Measurements from ENCODE around the gene FXYD3. TPM values are rescaled to one million over a fixed set of nuclear protein-coding genes. Genes with fewer than 3 reads are reported as not detected.

FXYD3 gene
- total RNA-seq, 6 donors from 2014 or later, result 94.3 to 236 (median 195) TPM

- Histone ChIP-seq H3K9me3 (no peaks in the 10 kb centered on the region), H3K4me1 (peaks cover 8 to 12% (median 9%) of the 10 kb centered on the region in 4 donors), H3K27ac (no peak overlapping the region), H3K27me3 (no peaks in the 10 kb centered on the region), H3K4me3 (no peak overlapping the region), H3K36me3 (no peaks in the 10 kb centered on the region)
- 96 to 98% methylated on average over 5 of the region's 5 CpGs for WGBS, 2 donors
- DNase-seq (no peak), ATAC-seq (ENCODE audit: low FRiP score in 2 of 2) (no peak)
- TF ChIP-seq POLR2A (IDR thresholded peaks at IDR 0.05), result no peak
Measured at GRCh38 chr19:35093430-35093829, 22.2 kb upstream of the FXYD3 start.

DNA sequence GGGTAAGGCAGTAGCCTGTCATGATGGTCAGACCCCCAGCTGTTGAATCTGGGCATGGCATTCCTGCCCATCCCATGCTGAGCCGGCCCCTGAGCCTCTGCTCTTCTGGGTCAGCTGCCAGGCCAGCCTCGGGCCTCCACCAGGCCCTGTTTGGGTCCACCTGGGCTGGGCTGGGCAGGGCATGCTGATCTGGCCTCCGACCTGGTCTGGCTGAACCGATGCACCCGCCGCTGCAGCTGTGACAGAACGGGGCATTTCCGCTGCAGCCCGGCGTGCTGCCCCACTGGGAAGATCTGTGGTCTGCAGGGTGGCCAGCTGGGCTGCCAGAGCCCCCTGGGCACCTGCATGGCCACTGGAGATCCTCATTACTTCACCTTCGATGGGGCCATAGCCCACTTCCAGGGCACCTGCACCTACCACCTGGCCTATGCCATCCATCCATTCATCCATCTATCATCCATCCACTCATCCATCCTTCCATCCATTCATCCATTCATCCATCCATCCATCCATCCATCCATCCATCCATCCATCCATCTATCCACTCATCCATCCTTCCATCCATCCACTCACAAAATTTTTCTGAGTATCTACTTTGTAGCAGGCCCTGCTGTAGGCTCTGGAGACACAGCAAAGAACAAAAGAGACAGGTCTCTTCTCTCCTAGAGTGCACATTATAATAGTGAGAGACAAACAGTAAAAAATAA lies 21.5 kb upstream of the FXYD3 start:
- ATAC-seq (ENCODE audit: low FRiP score in 2 of 2) (no peak), DNase-seq (peak in 1 of 2 donors; percentile 75)
- no peaks in the 10 kb centered on the region for H3K9me3 ChIP-seq
- TF ChIP-seq EP300 (IDR thresholded peaks at IDR 0.05), result no peak
- TF ChIP-seq, protein P1, sequence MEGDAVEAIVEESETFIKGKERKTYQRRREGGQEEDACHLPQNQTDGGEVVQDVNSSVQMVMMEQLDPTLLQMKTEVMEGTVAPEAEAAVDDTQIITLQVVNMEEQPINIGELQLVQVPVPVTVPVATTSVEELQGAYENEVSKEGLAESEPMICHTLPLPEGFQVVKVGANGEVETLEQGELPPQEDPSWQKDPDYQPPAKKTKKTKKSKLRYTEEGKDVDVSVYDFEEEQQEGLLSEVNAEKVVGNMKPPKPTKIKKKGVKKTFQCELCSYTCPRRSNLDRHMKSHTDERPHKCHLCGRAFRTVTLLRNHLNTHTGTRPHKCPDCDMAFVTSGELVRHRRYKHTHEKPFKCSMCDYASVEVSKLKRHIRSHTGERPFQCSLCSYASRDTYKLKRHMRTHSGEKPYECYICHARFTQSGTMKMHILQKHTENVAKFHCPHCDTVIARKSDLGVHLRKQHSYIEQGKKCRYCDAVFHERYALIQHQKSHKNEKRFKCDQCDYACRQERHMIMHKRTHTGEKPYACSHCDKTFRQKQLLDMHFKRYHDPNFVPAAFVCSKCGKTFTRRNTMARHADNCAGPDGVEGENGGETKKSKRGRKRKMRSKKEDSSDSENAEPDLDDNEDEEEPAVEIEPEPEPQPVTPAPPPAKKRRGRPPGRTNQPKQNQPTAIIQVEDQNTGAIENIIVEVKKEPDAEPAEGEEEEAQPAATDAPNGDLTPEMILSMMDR (IDR thresholded peaks at IDR 0.05), result no peak
- TF ChIP-seq POLR2AphosphoS5 (IDR thresholded peaks at IDR 0.05), result no peak
- no peak for TF ChIP-seq POLR2A (IDR thresholded peaks at IDR 0.05)
- no peak overlapping the region for H3K27ac ChIP-seq
- H3K4me1 ChIP-seq, result peaks cover 8 to 12% (median 9%) of the 10 kb centered on the region in 4 donors
- no peaks in the 10 kb centered on the region for H3K27me3 ChIP-seq
- H3K36me3 ChIP-seq, result no peaks in the 10 kb centered on the region
- H3K4me3 ChIP-seq, result no peak overlapping the region
- 88 to 89% methylated on average over 9 to 11 of the region's 11 CpGs for WGBS, 2 donors

- Histone ChIP-seq H3K36me3 (no peaks in the 10 kb centered on the region), H3K27me3 (no peaks in the 10 kb centered on the region), H3K9me3 (no peaks in the 10 kb centered on the region), H3K4me3 (no peak overlapping the region), H3K27ac (no peak overlapping the region), H3K4me1 (peaks cover 8 to 12% (median 9%) of the 10 kb centered on the region in 4 donors)
- TF ChIP-seq, protein P1 (IDR thresholded peaks at IDR 0.05), result no peak
- no peak for TF ChIP-seq POLR2AphosphoS5 (IDR thresholded peaks at IDR 0.05)
- no peak for TF ChIP-seq EP300 (IDR thresholded peaks at IDR 0.05)
- no peak for ATAC-seq (ENCODE audit: low FRiP score in 2 of 2)
- DNase-seq, result no peak
- 87% methylated on average over 4 of the region's 4 CpGs for WGBS, 2 donors
Measured at GRCh38 chr19:35094656-35095055, 21.0 kb upstream of the FXYD3 start.

DNA sequence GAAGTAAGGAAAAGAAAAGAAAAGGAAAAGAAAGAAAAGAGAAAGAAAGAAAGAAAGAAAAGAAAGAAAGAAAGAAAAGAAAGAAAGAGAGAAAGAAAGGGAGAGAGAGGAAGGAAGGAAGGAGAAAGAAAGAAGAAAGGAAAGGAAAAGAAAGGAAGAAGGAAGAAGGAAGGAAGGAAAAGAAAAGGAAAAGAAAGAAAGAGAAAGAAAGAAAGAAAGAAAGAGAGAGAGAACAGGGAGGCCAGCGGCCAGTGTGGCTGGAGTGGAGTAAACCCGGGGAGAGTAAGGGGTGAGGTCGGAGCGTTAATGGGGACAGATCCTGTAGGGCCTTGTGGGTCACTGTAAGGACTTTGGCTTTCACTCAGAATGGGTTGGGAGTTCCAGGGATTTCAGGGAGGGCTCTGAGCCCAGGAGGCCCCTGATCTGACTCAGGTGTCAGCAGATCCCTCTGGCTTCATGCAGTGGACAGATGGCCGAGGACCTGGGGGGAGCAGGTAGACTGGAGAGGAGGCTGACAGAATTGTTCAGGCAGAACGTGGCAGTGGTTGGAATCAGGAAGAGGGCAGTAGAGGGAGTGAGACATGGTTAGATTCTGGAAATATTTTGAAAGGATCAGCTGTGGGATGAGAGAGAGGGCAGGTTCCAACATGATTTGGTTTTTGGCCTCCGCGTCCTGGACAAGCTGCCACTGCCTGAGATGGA lies 19.8 kb upstream of the FXYD3 start:
- 81 to 85% methylated on average over 8 of the region's 8 CpGs for WGBS, 2 donors
- H3K36me3 ChIP-seq, result no peaks in the 10 kb centered on the region
- no peak overlapping the region for H3K4me3 ChIP-seq
- ATAC-seq (ENCODE audit: low FRiP score in 2 of 2) (no peak), DNase-seq (no peak)
- TF ChIP-seq EP300 (IDR thresholded peaks at IDR 0.05) (no peak), POLR2A (IDR thresholded peaks at IDR 0.05) (no peak)
- TF ChIP-seq, protein P1 (IDR thresholded peaks at IDR 0.05), result no peak
- no peak overlapping the region for H3K27ac ChIP-seq
- no peaks in the 10 kb centered on the region for H3K9me3 ChIP-seq
- H3K27me3 ChIP-seq, result no peaks in the 10 kb centered on the region
- H3K4me1 ChIP-seq, result peaks cover under 1 to 4% (median 2%) of the 10 kb centered on the region in 4 donors

DNA sequence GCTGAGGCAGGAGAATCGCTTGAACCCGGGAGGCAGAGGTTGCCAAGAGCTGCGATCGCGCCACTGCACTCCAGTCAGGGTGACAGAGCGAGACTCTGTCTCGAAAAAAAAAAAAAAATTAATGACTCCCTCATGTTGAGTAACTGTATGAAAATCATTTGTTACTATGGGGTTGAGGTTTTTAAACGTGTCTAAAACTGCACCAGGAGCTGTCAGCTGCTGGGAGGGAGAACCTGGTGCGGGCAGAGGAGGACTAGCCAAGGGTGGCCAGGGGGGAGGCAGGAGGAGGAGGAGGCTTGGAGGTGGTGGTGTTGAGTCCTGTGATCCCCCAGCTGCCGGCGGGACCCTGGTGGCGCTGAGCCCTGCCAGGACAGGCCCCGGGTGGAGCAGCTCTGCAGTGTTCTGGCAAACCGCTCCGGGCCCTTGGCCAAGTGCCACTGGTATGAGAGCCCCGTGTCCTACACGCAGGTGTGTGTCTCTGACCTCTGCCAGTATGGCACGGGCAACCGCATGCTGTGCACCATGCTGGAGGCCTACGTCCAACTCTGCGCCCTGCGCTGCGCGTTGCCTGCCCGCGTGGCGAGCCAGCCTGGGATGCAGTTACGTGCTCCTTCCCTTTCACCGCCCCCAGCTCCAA lies 17.1 kb upstream of the FXYD3 start:
- Histone ChIP-seq H3K27me3 (no peaks in the 10 kb centered on the region), H3K27ac (no peak overlapping the region), H3K4me1 (no peaks in the 10 kb centered on the region), H3K36me3 (no peaks in the 10 kb centered on the region), H3K9me3 (no peaks in the 10 kb centered on the region), H3K4me3 (no peak overlapping the region)
- 80 to 83% methylated on average over 17 to 25 of the region's 29 CpGs for WGBS, 2 donors
- peak in 1 of 2 donors; percentile 72 for DNase-seq
- ATAC-seq (ENCODE audit: low FRiP score in 2 of 2), result peak in 1 of 2 donors; percentile 26
- no peak for TF ChIP-seq EP300 (IDR thresholded peaks at IDR 0.05)
- no peak for TF ChIP-seq POLR2AphosphoS5 (IDR thresholded peaks at IDR 0.05)
- TF ChIP-seq, protein P1 (IDR thresholded peaks at IDR 0.05), result no peak
- no peak for TF ChIP-seq POLR2A (IDR thresholded peaks at IDR 0.05)
